IMR-90 (cell line): ENCODE data around the gene ADARB2. TPM values are rescaled to one million over a fixed set of nuclear protein-coding genes. Genes with fewer than 3 reads are reported as not detected.

Source experiments
- ATAC-seq: fragments of 200-7000 bp; cut with Tn5 transposase; 2 replicates; pipeline ENCODE4 v1.9.1; 2020; ENCODE audit warnings: low read depth, mild to moderate bottlenecking, moderate library complexity
- BruUV-seq: library from RNA; stranded (reverse); fragments of 400-500 nt; replicated peaks from 2 replicates; lab custom pipeline; 2021; lab: Mats Ljungman, UMichigan
- CTCF ChIA-PET: fragments of 300-600 bp; formaldehyde crosslinking; extraction: SDS; loops from one replicate; lab custom pipeline; 2021; ENCODE audit warnings: antibody characterized with exemption; lab: Yijun Ruan, JAX
- POLR2A ChIA-PET: fragments of 300-600 bp; sonication (Branson Sonifier 250); formaldehyde crosslinking; loops from one replicate; lab custom pipeline; 2022; ENCODE audit warnings: antibody characterized with exemption; ENCODE audit not compliant: unreplicated experiment; lab: Charles Lee
- DNase-seq: peaks from one replicate; pipeline ENCODE4 v3.0.0; 2013
- H2AFZ ChIP-seq: replicated peaks from 2 replicates; pipeline ENCODE3; 2013; ENCODE audit warnings: low read length, mild to moderate bottlenecking; ENCODE audit not compliant: poor library complexity
- H2AK5ac ChIP-seq: 2 replicates; pipeline ENCODE4 v1.6.1; 2013; ENCODE audit warnings: low read depth, low read length, inconsistent platforms
- H2AK9ac ChIP-seq: replicated peaks from 2 replicates; pipeline ENCODE3; 2013; ENCODE audit warnings: mild to moderate bottlenecking, low read depth, low read length, moderate library complexity; ENCODE audit not compliant: poor library complexity
- H2BK120ac ChIP-seq: 2 replicates; pipeline ENCODE4 v1.6.1; 2013; ENCODE audit warnings: low read depth, low read length, inconsistent platforms
- H2BK15ac ChIP-seq: 3 replicates; pipeline ENCODE4 v1.6.1; 2013; ENCODE audit warnings: low read depth, low read length, inconsistent platforms
- H2BK20ac ChIP-seq: 2 replicates; pipeline ENCODE4 v1.6.1; 2013; ENCODE audit warnings: low read depth, mild to moderate bottlenecking, inconsistent platforms, low read length, moderate library complexity
- H2BK5ac ChIP-seq: 2 replicates; pipeline ENCODE4 v1.6.1; 2013; ENCODE audit warnings: mild to moderate bottlenecking, low read depth, low read length, inconsistent platforms; ENCODE audit not compliant: poor library complexity, severe bottlenecking
- H3K14ac ChIP-seq: replicated peaks from 2 replicates; pipeline ENCODE4 v1.6.1; 2013; ENCODE audit warnings: low read depth, low read length, inconsistent platforms
- H3K18ac ChIP-seq: 2 replicates; pipeline ENCODE4 v1.6.1; 2013; ENCODE audit warnings: low read depth, low read length, control low read depth
- H3K23ac ChIP-seq: 2 replicates; pipeline ENCODE4 v1.6.1; 2013; ENCODE audit warnings: low read depth, low read length, inconsistent platforms
- H3K27ac ChIP-seq: 2 replicates; pipeline ENCODE4 v1.5.1; 2013; ENCODE audit warnings: mild to moderate bottlenecking, control low read depth, low read length; ENCODE audit not compliant: insufficient read depth
- H3K27me3 ChIP-seq: 2 replicates; pipeline ENCODE4 v1.6.1; 2013; ENCODE audit warnings: low read length; ENCODE audit not compliant: control insufficient read depth, insufficient read depth
- H3K36me3 ChIP-seq: 2 replicates; pipeline ENCODE4 v1.6.1; 2013; ENCODE audit warnings: low read length, mixed read lengths; ENCODE audit not compliant: control insufficient read depth, insufficient read depth
- H3K4ac ChIP-seq: 2 replicates; pipeline ENCODE4 v1.6.1; 2013; ENCODE audit warnings: low read depth, low read length, inconsistent platforms
- H3K4me1 ChIP-seq: 2 replicates; pipeline ENCODE4 v1.6.1; 2013; ENCODE audit warnings: low read length, mixed read lengths; ENCODE audit not compliant: control insufficient read depth, insufficient read depth
- H3K4me2 ChIP-seq: 2 replicates; pipeline ENCODE4 v1.6.1; 2013; ENCODE audit warnings: low read depth, mild to moderate bottlenecking, control low read depth, low read length, moderate library complexity
- H3K4me3 ChIP-seq: 2 replicates; pipeline ENCODE4 v1.5.1; 2013; ENCODE audit warnings: low read depth, mild to moderate bottlenecking, control low read depth, low read length, moderate library complexity; ENCODE audit not compliant: insufficient read depth
- H3K56ac ChIP-seq: 2 replicates; pipeline ENCODE4 v1.6.1; 2013; ENCODE audit warnings: low read length, inconsistent platforms; ENCODE audit not compliant: insufficient read depth; ENCODE audit errors: extremely low read depth
- H3K79me1 ChIP-seq, 2 experiments: 2 replicates each; pipeline ENCODE4 v1.6.1; 2013; ENCODE audit warnings: low read length in 2 of 2, inconsistent platforms in 1 of 2, low read depth in 1 of 2
- H3K9ac ChIP-seq: 2 replicates; pipeline ENCODE4 v1.6.1; 2013; ENCODE audit warnings: low read depth, low read length, control low read depth
- H3K9me1 ChIP-seq: 2 replicates; pipeline ENCODE4 v1.6.1; 2013; ENCODE audit warnings: low read length, inconsistent platforms; ENCODE audit not compliant: insufficient read depth
- H3K9me3 ChIP-seq: 2 replicates; pipeline ENCODE4 v1.6.1; 2013; ENCODE audit warnings: low read length; ENCODE audit not compliant: control insufficient read depth, insufficient read depth
- H4K20me1 ChIP-seq: 2 replicates; pipeline ENCODE4 v1.6.1; 2013; ENCODE audit warnings: low read length, inconsistent platforms; ENCODE audit not compliant: insufficient read depth
- H4K5ac ChIP-seq: 2 replicates; pipeline ENCODE4 v1.6.1; 2013; ENCODE audit warnings: mild to moderate bottlenecking, low read depth, low read length, control low read depth
- H4K8ac ChIP-seq, 2 experiments: 2 replicates each; pipeline ENCODE4 v1.6.1; 2013; ENCODE audit warnings: low read depth in 2 of 2, low read length in 2 of 2, control low read depth in 1 of 2, inconsistent platforms in 1 of 2
- H4K91ac ChIP-seq: 2 replicates; pipeline ENCODE4 v1.6.1; 2013; ENCODE audit warnings: low read depth, low read length, inconsistent platforms; ENCODE audit not compliant: insufficient read depth
- BHLHE40 ChIP-seq: fragments of 150-350 bp; IDR thresholded peaks from 2 replicates; pipeline ENCODE4 v1.6.1; 2016; ENCODE audit warnings: mild to moderate bottlenecking, low read depth, low read length
- CEBPB ChIP-seq: IDR thresholded peaks from 2 replicates; pipeline ENCODE4 v1.6.1; 2012; ENCODE audit warnings: low read depth, low read length, improper control_type of control experiment
- CHD1 ChIP-seq: IDR thresholded peaks from 2 replicates; pipeline ENCODE4 v1.6.1; 2012; ENCODE audit warnings: low read depth, low read length, improper control_type of control experiment
- CTCF ChIP-seq: conservative IDR thresholded peaks from 2 replicates; pipeline ENCODE4 v1.5.1; 2012; ENCODE audit warnings: mild to moderate bottlenecking, low read depth, low read length, improper control_type of control experiment
- ELK1 ChIP-seq: fragments of 150-350 bp; IDR thresholded peaks from 2 replicates; pipeline ENCODE4 v1.6.1; 2016; ENCODE audit warnings: low read depth, mild to moderate bottlenecking, low read length, moderate library complexity, borderline replicate concordance
- FOS ChIP-seq: fragments of 150-350 bp; IDR thresholded peaks from 2 replicates; pipeline ENCODE4 v1.6.1; 2016; ENCODE audit warnings: low read depth, low read length
- MAFK ChIP-seq: IDR thresholded peaks from 2 replicates; pipeline ENCODE4 v1.6.1; 2012; ENCODE audit warnings: low read depth, low read length, improper control_type of control experiment
- MXI1 ChIP-seq: IDR thresholded peaks from 2 replicates; pipeline ENCODE4 v1.6.1; 2012; ENCODE audit warnings: low read depth, mild to moderate bottlenecking, low read length, moderate library complexity, borderline replicate concordance
- NFE2L2 ChIP-seq: fragments of 150-350 bp; IDR thresholded peaks from 2 replicates; pipeline ENCODE4 v1.6.1; 2016; ENCODE audit warnings: low read depth, mild to moderate bottlenecking, low read length
- POLR2A ChIP-seq: IDR thresholded peaks from 2 replicates; pipeline ENCODE4 v1.6.1; 2012; ENCODE audit warnings: mild to moderate bottlenecking, low read depth, low read length
- RAD21 ChIP-seq: IDR thresholded peaks from 2 replicates; pipeline ENCODE4 v1.6.1; 2012; ENCODE audit warnings: low read length, improper control_type of control experiment
- RCOR1 ChIP-seq: IDR thresholded peaks from 2 replicates; pipeline ENCODE4 v1.6.1; 2012; ENCODE audit warnings: mild to moderate bottlenecking, low read length, improper control_type of control experiment; ENCODE audit not compliant: insufficient replicate concordance
- USF2 ChIP-seq: fragments of 150-350 bp; IDR thresholded peaks from 2 replicates; pipeline ENCODE4 v1.6.1; 2017; ENCODE audit warnings: mild to moderate bottlenecking, antibody characterized with exemption, low read length, low read depth
- WGBS, 2 experiments: methylation state at CpG; one replicate each; pipeline versions ENCODE4 v1.1.5 to v1.1.7; 2013; ENCODE audit warnings: missing lambda C conversion rate in 2 of 2; ENCODE audit not compliant: insufficient read length in 1 of 2; ENCODE audit errors: extremely low coverage in 2 of 2; 5-methylcytosine and 5-hydroxymethylcytosine counted together
- dilution Hi-C: fragments of 300-500 bp; cut with HindIII; formaldehyde crosslinking; loops from one replicate; pipeline ENCODE4 v1.14.3; 2018; ENCODE audit warnings: low sequenced_read_pairs; ENCODE audit not compliant: unreplicated experiment
- in situ Hi-C: fragments of 300-500 bp; cut with MboI; formaldehyde crosslinking; loops from 3 replicates; pipeline ENCODE4 v1.14.3; 2019; ENCODE audit warnings: low sequenced_read_pairs, inconsistent platforms, mixed read lengths
- intact Hi-C: fragments of 100-400 bp; cut with micrococcal nuclease; formaldehyde crosslinking; loops from 2 replicates; pipeline ENCODE4 v1.10.0; 2022
- polyA plus RNA-seq, 3 experiments: library from polyadenylated mRNA; depleted of rRNA; stranded (reverse); fragments of >200 nt; gene quantifications; 2 replicates each; pipeline ENCODE4 v1.2.3, GENCODE V29; 2012; ENCODE audit warnings: low replicate concordance in 1 of 3
- total RNA-seq: library from RNA; depleted of rRNA; stranded (reverse); fragments of >200 nt; gene quantifications from 2 replicates; pipeline ENCODE4 v1.2.3, GENCODE V29; 2012

ADARB2 gene
- total and polyA plus RNA-seq, 2 of the 4 experiments (the other 2 are of a cell fraction) = not detected

- H2BK5ac ChIP-seq = no peak overlapping the region
- in situ Hi-C loops (no loop called here), dilution Hi-C loops (no loop called here), intact Hi-C loops (no loop called here)
- no peak overlapping the region for H2AFZ ChIP-seq
- H4K91ac ChIP-seq = no peak overlapping the region
- H3K4me3 ChIP-seq = no peak overlapping the region
- no peaks in the 10 kb centered on the region for H3K27me3 ChIP-seq
- H3K9ac ChIP-seq = no peak overlapping the region
- DNase-seq (no peak), ATAC-seq (no peak)
- H3K36me3 ChIP-seq = no peaks in the 10 kb centered on the region
- no peak overlapping the region for H2BK120ac ChIP-seq
- no peak overlapping the region for H3K4ac ChIP-seq
- no peak overlapping the region for H3K14ac ChIP-seq
- no peak overlapping the region for H2BK15ac ChIP-seq
- peaks cover 42% of the 10 kb centered on the region for H3K9me3 ChIP-seq
- no peak overlapping the region for H2BK20ac ChIP-seq
- no peaks in the 10 kb centered on the region for H4K20me1 ChIP-seq
- TF ChIP-seq MXI1 (no peak), POLR2A (no peak), FOS (no peak), RAD21 (no peak), CTCF (no peak), ELK1 (no peak), BHLHE40 (no peak), CHD1 (no peak), NFE2L2 (no peak), CEBPB (no peak), RCOR1 (no peak), MAFK (no peak), USF2 (no peak)
- H2AK5ac ChIP-seq = no peak overlapping the region
- H3K27ac ChIP-seq = no peak overlapping the region
- no CpG with 5 or more reads among the region's 8 CpGs for WGBS, 2 experiments
- no peak overlapping the region for H4K5ac ChIP-seq
- H3K4me2 ChIP-seq = no peak overlapping the region
- BruUV-seq = no TSS peak
- no peaks in the 10 kb centered on the region for H3K4me1 ChIP-seq
- no peak overlapping the region for H3K18ac ChIP-seq
- no peak overlapping the region for H4K8ac ChIP-seq
- H3K9me1 ChIP-seq = no peaks in the 10 kb centered on the region
- H3K56ac ChIP-seq = no peak overlapping the region
- H3K79me1 ChIP-seq = no peaks in the 10 kb centered on the region
- ChIA-PET POLR2A (no interaction called here), CTCF (no interaction called here)
- H2AK9ac ChIP-seq = no peak overlapping the region
- no peak overlapping the region for H3K23ac ChIP-seq
These were observed 391.1 kb downstream of the ADARB2 start for GRCh38 chr10:1346201-1346600.
